Natural killer cell (primary cell): ENCODE measurements around the gene TPP2. TPM values are rescaled to one million over a fixed set of nuclear protein-coding genes. Genes with fewer than 3 reads are reported as not detected.

Experiments used
- ATAC-seq, 3 donors: fragments of 150-1000 bp in 2 of 3; fragments of 200-7000 bp in 1 of 3; cut with Tn5 transposase; 1 replicate in 1 of 3; 2 replicates in 2 of 3; pipeline ENCODE4 v1.10.0; 2021; ENCODE audit warnings: mild to moderate bottlenecking in 2 of 3, moderate library complexity in 2 of 3
- DNase-seq, 2 donors: peaks; one replicate each; pipeline versions ENCODE4 v3.0.0 to v3.0.0-alpha.2; 2013 to 2021; ENCODE audit warnings: mixed read lengths in 1 of 2
- H3K27ac ChIP-seq: one replicate; pipeline ENCODE4 v1.5.1; 2013; ENCODE audit warnings: mild to moderate bottlenecking, low read length
- H3K27me3 ChIP-seq: one replicate; pipeline ENCODE4 v1.6.1; 2013; ENCODE audit warnings: low read length; ENCODE audit not compliant: control insufficient read depth, insufficient read depth
- H3K36me3 ChIP-seq: one replicate; pipeline ENCODE4 v1.6.1; 2013; ENCODE audit warnings: low read length; ENCODE audit not compliant: control insufficient read depth, insufficient read depth
- H3K4me1 ChIP-seq: one replicate; pipeline ENCODE4 v1.6.1; 2013; ENCODE audit warnings: low read length; ENCODE audit not compliant: control insufficient read depth, insufficient read depth
- H3K4me3 ChIP-seq: one replicate; pipeline ENCODE4 v1.5.1; 2013; ENCODE audit warnings: low read length
- H3K9me3 ChIP-seq: one replicate; pipeline ENCODE4 v1.6.1; 2013; ENCODE audit warnings: low read length; ENCODE audit not compliant: control insufficient read depth, insufficient read depth
- H3K27ac Mint-ChIP-seq, 2 donors: one replicate each; pipeline ENCODE4 v1.8.0; 2022; ENCODE audit warnings: mild to moderate bottlenecking in 2 of 2, mixed read lengths in 2 of 2, moderate library complexity in 1 of 2
- H3K27me3 Mint-ChIP-seq, 2 donors: one replicate each; pipeline ENCODE4 v1.8.0; 2022; ENCODE audit warnings: low read depth in 2 of 2, mixed read lengths in 2 of 2
- H3K36me3 Mint-ChIP-seq: one replicate; pipeline ENCODE4 v1.8.0; 2022; ENCODE audit warnings: mixed read lengths
- H3K4me1 Mint-ChIP-seq, 2 donors: one replicate each; pipeline ENCODE4 v1.8.0; 2022; ENCODE audit warnings: mixed read lengths in 2 of 2
- H3K4me3 Mint-ChIP-seq: one replicate; pipeline ENCODE4 v1.8.0; 2022; ENCODE audit warnings: mild to moderate bottlenecking, moderate library complexity, mixed read lengths
- H3K9me3 Mint-ChIP-seq, 2 donors: one replicate each; pipeline ENCODE4 v1.8.0; 2022; ENCODE audit warnings: mixed read lengths in 2 of 2
- WGBS: methylation state at CpG from one replicate; pipeline ENCODE4 v1.1.7; 2013; ENCODE audit warnings: missing lambda C conversion rate; ENCODE audit not compliant: insufficient coverage; 5-methylcytosine and 5-hydroxymethylcytosine counted together
- intact Hi-C: fragments of 100-400 bp; cut with micrococcal nuclease; formaldehyde crosslinking; loops from one replicate; pipeline ENCODE4 v1.14.2; 2022
- total RNA-seq, 4 donors: library from RNA; stranded (reverse); fragments of 120-200 nt in 1 of 4; gene quantifications; one replicate each; pipeline versions ENCODE4 v1.2.3 to v1.2.4, GENCODE V29; 2013 to 2022
- TF ChIP-seq, protein P1 (sequence below): fragments of 200-600 bp; IDR thresholded peaks from one replicate; pipeline ENCODE4 v1.8.0; 2022; ENCODE audit warnings: antibody characterized with exemption

TPP2 gene
- total RNA-seq, 3 donors from 2014 or later (not counting 1 experiment from before 2014, with no cell fraction given) = 128 to 147 (median 136) TPM

DNA sequence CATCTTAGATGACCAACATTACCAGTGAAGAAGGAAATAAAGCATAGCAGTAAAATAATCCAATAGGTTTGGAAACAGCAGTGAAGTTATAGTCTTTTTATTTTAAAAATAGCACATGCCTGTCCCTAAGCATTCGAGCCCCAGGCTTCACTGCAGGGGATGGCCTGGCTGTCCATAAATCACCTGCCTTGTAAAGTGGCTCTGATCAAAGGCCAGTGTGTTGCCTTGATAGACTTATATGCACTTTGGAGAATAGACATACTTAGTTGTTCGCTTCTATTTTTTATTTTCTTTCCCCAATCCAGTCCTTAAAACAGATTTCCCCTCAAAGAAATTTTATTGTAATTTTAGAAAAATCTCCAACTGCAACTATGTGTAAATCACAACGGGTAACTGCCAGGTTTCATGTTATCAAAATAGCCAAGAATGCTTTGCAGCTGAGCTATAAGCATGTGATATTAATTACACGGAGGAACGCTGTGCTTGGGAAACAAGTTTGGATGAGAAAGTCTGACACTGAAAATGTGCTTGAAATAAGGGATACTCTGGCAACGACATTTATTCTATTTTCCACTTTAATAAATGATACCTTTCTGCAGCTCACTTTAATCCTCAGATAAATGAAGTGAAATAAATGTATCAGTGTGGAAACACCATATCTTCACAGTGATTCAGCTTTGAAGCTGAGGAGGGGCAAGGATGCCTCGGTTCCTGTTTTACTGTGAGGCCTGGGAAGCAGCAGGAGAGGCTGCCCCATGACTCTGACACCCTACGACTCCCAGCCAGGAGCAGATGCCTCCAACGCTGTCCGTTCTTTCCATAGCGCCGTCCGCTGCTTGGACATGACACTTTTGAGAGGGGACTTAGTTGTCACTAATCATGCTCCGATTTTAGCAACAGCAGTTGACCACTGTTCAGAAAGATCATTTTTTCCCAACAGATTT lies 103.6 kb downstream of the TPP2 start:
- H3K27me3 Mint-ChIP-seq = peaks cover 6 to 31% of the 10 kb centered on the region in 2 donors
- ATAC-seq = no peak
- no peak for DNase-seq
- WGBS = 87% methylated on average over 13 of the region's 14 CpGs
- H3K36me3 ChIP-seq = no peaks in the 10 kb centered on the region
- H3K36me3 Mint-ChIP-seq = peaks cover 6% of the 10 kb centered on the region
- TF ChIP-seq, protein P1, sequence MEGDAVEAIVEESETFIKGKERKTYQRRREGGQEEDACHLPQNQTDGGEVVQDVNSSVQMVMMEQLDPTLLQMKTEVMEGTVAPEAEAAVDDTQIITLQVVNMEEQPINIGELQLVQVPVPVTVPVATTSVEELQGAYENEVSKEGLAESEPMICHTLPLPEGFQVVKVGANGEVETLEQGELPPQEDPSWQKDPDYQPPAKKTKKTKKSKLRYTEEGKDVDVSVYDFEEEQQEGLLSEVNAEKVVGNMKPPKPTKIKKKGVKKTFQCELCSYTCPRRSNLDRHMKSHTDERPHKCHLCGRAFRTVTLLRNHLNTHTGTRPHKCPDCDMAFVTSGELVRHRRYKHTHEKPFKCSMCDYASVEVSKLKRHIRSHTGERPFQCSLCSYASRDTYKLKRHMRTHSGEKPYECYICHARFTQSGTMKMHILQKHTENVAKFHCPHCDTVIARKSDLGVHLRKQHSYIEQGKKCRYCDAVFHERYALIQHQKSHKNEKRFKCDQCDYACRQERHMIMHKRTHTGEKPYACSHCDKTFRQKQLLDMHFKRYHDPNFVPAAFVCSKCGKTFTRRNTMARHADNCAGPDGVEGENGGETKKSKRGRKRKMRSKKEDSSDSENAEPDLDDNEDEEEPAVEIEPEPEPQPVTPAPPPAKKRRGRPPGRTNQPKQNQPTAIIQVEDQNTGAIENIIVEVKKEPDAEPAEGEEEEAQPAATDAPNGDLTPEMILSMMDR = no peak
- no peak overlapping the region for H3K4me3 Mint-ChIP-seq
- intact Hi-C loops = no loop called here
- no peaks in the 10 kb centered on the region for H3K4me1 Mint-ChIP-seq
- peaks cover 3% of the 10 kb centered on the region for H3K9me3 ChIP-seq
- H3K27ac ChIP-seq = no peak overlapping the region
- no peak overlapping the region for H3K4me3 ChIP-seq
- H3K27me3 ChIP-seq = no peaks in the 10 kb centered on the region
- H3K4me1 ChIP-seq = no peaks in the 10 kb centered on the region
- peaks cover 2 to 3% of the 10 kb centered on the region in 2 donors for H3K9me3 Mint-ChIP-seq
- no peak overlapping the region for H3K27ac Mint-ChIP-seq

DNA sequence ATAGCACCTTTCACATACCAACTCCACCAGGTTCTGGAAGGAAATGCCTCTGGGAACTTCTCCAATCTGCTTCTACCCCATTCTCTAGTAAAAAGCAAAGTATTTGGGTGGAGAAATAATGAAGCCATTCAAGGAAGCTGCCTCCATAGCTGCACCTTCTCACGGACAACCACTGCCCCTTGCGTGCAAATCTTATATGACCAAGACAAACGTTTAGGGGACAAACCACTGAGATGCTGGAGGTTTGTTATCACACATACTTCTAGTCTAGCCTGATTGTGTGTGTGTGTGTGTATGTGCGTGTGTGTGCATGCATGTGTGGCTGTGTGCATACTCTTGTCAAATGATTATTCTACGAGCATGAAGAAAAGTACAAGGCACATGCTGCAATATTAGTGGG lies 104.5 kb downstream of the TPP2 start:
- Histone ChIP-seq H3K4me3 (no peak overlapping the region), H3K4me1 (no peaks in the 10 kb centered on the region), H3K27me3 (no peaks in the 10 kb centered on the region), H3K27ac (no peak overlapping the region), H3K36me3 (no peaks in the 10 kb centered on the region), H3K9me3 (peaks cover 3% of the 10 kb centered on the region)
- ATAC-seq = no peak
- TF ChIP-seq, protein P1 = no peak
- no peak overlapping the region for H3K4me3 Mint-ChIP-seq
- no peak overlapping the region for H3K27ac Mint-ChIP-seq
- H3K27me3 Mint-ChIP-seq = peaks cover 6 to 24% of the 10 kb centered on the region in 2 donors
- DNase-seq = no peak
- no peaks in the 10 kb centered on the region for H3K4me1 Mint-ChIP-seq
- H3K36me3 Mint-ChIP-seq = peaks cover 6% of the 10 kb centered on the region
- intact Hi-C loops = no loop called here
- 97% methylated on average over 4 of the region's 5 CpGs for WGBS
- peaks cover 2 to 3% of the 10 kb centered on the region in 2 donors for H3K9me3 Mint-ChIP-seq

DNA sequence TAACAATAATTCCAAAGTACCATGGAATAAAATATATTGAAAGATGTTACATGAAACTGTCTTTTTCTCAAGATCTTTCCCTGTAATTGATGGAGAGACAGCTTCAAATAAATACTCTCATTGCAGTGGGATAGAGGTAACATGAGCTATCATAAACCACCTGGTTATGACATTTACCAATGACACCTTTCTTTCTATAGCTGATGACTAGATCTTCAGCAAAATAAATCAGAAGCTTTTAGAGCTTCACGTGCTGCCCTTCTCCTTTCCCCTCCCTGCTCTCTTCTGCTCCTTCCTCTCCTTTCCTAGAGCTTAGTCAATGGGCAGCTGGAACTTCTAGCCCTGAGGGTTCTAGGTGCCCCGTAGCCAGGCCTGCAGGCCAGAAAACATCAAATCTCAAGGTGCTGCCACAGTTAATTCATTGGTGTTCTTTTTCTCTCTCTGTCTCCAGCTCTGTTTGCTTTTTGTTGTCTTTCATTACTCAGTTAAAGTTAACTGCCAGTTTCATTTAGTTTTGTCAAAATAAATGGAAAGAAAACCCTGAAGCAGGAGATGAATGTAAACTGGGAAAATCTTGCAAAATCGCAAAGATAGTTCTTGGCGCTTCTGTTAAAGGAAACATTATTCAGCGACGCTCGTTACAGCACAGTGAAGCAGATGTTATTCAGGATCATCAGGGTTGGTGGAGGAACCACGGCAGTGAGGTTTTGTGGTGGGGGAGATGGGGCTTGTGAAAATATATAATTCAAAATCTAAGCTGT lies 106.4 kb downstream of the TPP2 start:
- H3K4me1 ChIP-seq = no peaks in the 10 kb centered on the region
- H3K36me3 ChIP-seq = no peaks in the 10 kb centered on the region
- WGBS = 72% methylated on average over 8 of the region's 8 CpGs
- peaks cover 3% of the 10 kb centered on the region for H3K9me3 ChIP-seq
- H3K4me3 Mint-ChIP-seq = no peak overlapping the region
- TF ChIP-seq, protein P1 = no peak
- H3K36me3 Mint-ChIP-seq = peaks cover 6% of the 10 kb centered on the region
- peaks cover 2 to 3% of the 10 kb centered on the region in 2 donors for H3K9me3 Mint-ChIP-seq
- DNase-seq (no peak), ATAC-seq (no peak)
- H3K27ac Mint-ChIP-seq = no peak overlapping the region
- H3K27me3 ChIP-seq = peaks cover 2% of the 10 kb centered on the region
- no peak overlapping the region for H3K4me3 ChIP-seq
- intact Hi-C loops = no loop called here
- no peaks in the 10 kb centered on the region for H3K4me1 Mint-ChIP-seq
- peaks cover 10 to 23% of the 10 kb centered on the region in 2 donors for H3K27me3 Mint-ChIP-seq
- no peak overlapping the region for H3K27ac ChIP-seq
